ENCODE results near the gene GPC5. TPM values are rescaled to one million over a fixed set of nuclear protein-coding genes. Genes with fewer than 3 reads are reported as not detected.

GPC5 gene
- total RNA-seq, 2 donors from 2014 or later: 0.55 to 1.0 TPM

DNA sequence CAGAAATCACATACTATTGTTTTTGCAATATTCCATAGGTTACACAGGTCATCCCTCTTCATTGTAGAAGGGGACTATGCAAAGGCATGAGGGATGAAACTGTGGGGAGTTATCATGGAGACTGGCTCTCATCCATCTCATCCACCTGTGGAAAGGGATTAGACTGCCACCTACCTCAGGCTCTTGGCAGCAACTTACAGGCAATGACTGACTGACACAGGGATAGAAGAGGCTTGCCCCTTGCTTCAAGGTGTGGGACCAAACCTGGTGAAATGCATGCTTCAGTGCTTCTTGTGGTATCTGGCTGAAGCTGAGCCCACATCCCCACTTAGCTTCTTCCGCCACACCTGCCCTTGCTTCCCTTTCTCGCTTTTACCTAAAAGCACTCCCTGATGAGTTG is 341.3 kb downstream of the GPC5 start:
- H3K36me3 Mint-ChIP-seq: no peaks in the 10 kb centered on the region
- ATAC-seq (no peak), DNase-seq (ENCODE audit: low spot score) (no peak)
- no peaks in the 10 kb centered on the region for H3K27me3 Mint-ChIP-seq
- H3K4me3 Mint-ChIP-seq: no peak overlapping the region
- H3K9me3 Mint-ChIP-seq: peaks cover 3% of the 10 kb centered on the region
- H3K4me1 Mint-ChIP-seq (ENCODE audit: low read depth in 2 of 2): no peaks in the 10 kb centered on the region
- no peak overlapping the region for H3K27ac Mint-ChIP-seq

DNA sequence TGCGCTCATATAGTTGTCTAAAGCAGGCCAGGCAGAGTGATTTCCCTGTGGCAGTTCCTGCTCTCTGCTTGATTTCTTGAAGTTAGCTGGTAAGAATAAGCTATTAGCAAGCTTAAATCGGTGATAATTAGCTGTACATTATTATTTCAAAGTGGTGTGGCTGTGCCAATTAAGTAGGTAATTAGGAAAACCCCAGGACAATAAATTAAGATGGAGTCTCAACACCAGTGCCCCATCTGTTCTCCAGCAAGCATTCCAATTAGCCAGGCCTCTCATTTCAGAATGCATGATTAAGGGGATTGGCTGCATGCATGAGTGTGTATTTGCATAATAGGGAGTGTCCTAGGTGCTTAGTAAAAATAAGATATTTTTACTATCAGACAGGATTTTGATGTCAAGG is 342.3 kb downstream of the GPC5 start:
- Mint-ChIP-seq H3K9me3 (peaks cover 3% of the 10 kb centered on the region), H3K27ac (no peak overlapping the region), H3K36me3 (no peaks in the 10 kb centered on the region), H3K4me3 (no peak overlapping the region), H3K27me3 (no peaks in the 10 kb centered on the region), H3K4me1 (ENCODE audit: low read depth in 2 of 2) (no peaks in the 10 kb centered on the region)
- ATAC-seq (no peak), DNase-seq (ENCODE audit: low spot score) (no peak)

- H3K27ac Mint-ChIP-seq: no peak overlapping the region
- no peak for ATAC-seq
- H3K9me3 Mint-ChIP-seq: peaks cover 3% of the 10 kb centered on the region
- H3K36me3 Mint-ChIP-seq: no peaks in the 10 kb centered on the region
- no peaks in the 10 kb centered on the region for H3K27me3 Mint-ChIP-seq
- no peaks in the 10 kb centered on the region for H3K4me1 Mint-ChIP-seq (ENCODE audit: low read depth in 2 of 2)
- DNase-seq (ENCODE audit: low spot score): no peak
- H3K4me3 Mint-ChIP-seq: no peak overlapping the region
Measured at GRCh38 chr13:91741925-91742324, 343.5 kb downstream of the GPC5 start.

DNA sequence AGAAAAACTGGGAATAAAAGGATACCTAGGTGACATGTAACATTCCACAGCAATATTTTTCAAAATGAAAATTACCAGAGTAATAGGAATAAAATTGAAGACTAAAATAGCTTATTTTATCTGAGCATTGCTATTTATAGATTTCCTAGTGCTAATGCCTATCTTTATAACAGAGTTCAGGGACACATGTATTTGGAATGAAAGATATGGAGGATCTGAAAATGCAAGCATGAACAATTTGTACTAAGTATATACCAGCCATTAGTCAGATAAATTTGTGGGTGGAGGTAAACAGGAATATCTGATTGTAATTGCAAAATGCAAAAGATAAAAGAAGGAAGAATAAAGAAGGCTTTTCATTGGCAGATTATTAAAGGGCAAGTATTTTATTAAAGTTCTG is 345.9 kb downstream of the GPC5 start:
- no peak overlapping the region for H3K4me3 Mint-ChIP-seq
- no peaks in the 10 kb centered on the region for H3K36me3 Mint-ChIP-seq
- no peak for ATAC-seq
- no peaks in the 10 kb centered on the region for H3K4me1 Mint-ChIP-seq (ENCODE audit: low read depth in 2 of 2)
- peaks cover 8% of the 10 kb centered on the region for H3K9me3 Mint-ChIP-seq
- no peak overlapping the region for H3K27ac Mint-ChIP-seq
- DNase-seq (ENCODE audit: low spot score): no peak
- H3K27me3 Mint-ChIP-seq: no peaks in the 10 kb centered on the region

GRCh38 chr13:91745967-91746366 is 347.5 kb downstream of the GPC5 start:
- Mint-ChIP-seq H3K27me3 (no peaks in the 10 kb centered on the region), H3K4me1 (ENCODE audit: low read depth in 2 of 2) (no peaks in the 10 kb centered on the region), H3K9me3 (peaks cover 7% of the 10 kb centered on the region), H3K36me3 (no peaks in the 10 kb centered on the region), H3K4me3 (no peak overlapping the region), H3K27ac (no peak overlapping the region)
- DNase-seq (ENCODE audit: low spot score) (no peak), ATAC-seq (no peak)

- Mint-ChIP-seq H3K4me3 (no peak overlapping the region), H3K27me3 (no peaks in the 10 kb centered on the region), H3K9me3 (peaks cover 15% of the 10 kb centered on the region), H3K36me3 (no peaks in the 10 kb centered on the region), H3K27ac (no peak overlapping the region), H3K4me1 (ENCODE audit: low read depth in 2 of 2) (no peaks in the 10 kb centered on the region)
- ATAC-seq: no peak
- DNase-seq (ENCODE audit: low spot score): no peak
Measured at GRCh38 chr13:91747186-91747585, 348.8 kb downstream of the GPC5 start.

DNA sequence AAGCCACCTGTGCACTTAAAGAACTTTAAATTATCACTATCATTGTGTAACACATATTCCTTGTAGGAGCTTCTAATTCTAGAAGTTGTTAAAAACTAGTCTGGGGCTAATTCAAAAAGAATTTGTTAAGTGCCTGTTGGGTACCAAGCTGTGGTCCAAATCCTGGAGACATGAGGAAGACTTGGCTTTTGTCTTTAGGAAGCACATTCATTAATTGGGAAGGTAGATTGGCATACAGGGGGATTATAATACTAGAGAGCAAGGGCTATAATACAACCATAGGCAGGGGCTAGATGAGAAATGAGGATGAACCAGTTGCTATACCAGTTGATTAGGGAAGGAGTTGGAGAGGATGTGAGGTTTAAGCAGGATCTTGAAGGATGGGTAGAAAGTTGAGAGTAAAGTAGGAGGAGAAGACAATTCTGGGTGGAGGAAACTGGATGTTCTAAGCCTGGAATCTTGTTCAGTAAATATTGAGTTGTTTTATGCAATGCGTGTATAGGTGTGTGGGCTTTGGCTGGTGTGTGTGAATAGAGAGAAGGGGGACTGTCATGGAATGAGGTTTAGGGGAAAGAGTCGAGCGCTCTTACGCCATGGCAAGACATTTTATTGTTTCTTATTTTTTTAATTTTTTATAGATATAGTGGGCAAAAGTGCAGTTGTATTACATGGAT is 350.1 kb downstream of the GPC5 start:
- H3K27ac Mint-ChIP-seq: no peak overlapping the region
- ATAC-seq: no peak
- no peak overlapping the region for H3K4me3 Mint-ChIP-seq
- H3K27me3 Mint-ChIP-seq: no peaks in the 10 kb centered on the region
- no peaks in the 10 kb centered on the region for H3K4me1 Mint-ChIP-seq (ENCODE audit: low read depth in 2 of 2)
- H3K9me3 Mint-ChIP-seq: peaks cover 15% of the 10 kb centered on the region
- no peaks in the 10 kb centered on the region for H3K36me3 Mint-ChIP-seq
- DNase-seq (ENCODE audit: low spot score): no peak

- Mint-ChIP-seq H3K9me3 (peaks cover 14% of the 10 kb centered on the region), H3K4me1 (ENCODE audit: low read depth in 2 of 2) (no peaks in the 10 kb centered on the region), H3K36me3 (no peaks in the 10 kb centered on the region), H3K4me3 (no peak overlapping the region), H3K27me3 (no peaks in the 10 kb centered on the region), H3K27ac (no peak overlapping the region)
- DNase-seq (ENCODE audit: low spot score): no peak
- no peak for ATAC-seq
Measured at GRCh38 chr13:91758724-91759123, 360.3 kb downstream of the GPC5 start.

GRCh38 chr13:91762957-91763356 is 364.5 kb downstream of the GPC5 start:
- no peak overlapping the region for H3K27ac Mint-ChIP-seq
- no peak for DNase-seq (ENCODE audit: low spot score)

DNA sequence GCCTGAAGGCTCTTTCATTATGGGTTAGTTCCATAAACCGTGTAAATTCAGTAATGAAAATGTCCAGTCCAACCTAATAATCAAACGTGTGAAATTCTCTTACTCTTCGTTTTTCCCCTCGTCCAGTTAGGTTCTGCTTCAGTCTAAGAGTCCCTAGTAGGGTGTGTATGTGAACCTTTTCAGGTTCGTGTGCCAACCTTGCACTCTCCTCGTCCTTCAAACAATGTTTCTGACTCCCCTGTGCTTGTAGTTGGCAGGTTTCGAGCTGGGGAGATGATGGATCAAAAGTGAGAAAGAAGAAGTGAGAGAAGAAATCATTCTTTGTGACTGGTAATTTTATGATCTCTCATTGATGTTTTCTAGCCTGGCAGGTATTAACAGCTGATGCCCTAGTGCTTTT is 366.1 kb downstream of the GPC5 start:
- H3K27me3 Mint-ChIP-seq: no peaks in the 10 kb centered on the region
- no peak for DNase-seq (ENCODE audit: low spot score)
- no peak overlapping the region for H3K27ac Mint-ChIP-seq
- no peaks in the 10 kb centered on the region for H3K4me1 Mint-ChIP-seq (ENCODE audit: low read depth in 2 of 2)
- ATAC-seq: no peak
- H3K4me3 Mint-ChIP-seq: no peak overlapping the region
- H3K9me3 Mint-ChIP-seq: peaks cover 19% of the 10 kb centered on the region
- H3K36me3 Mint-ChIP-seq: no peaks in the 10 kb centered on the region

More at GRCh38 chr13:91762957-91763356, 364.5 kb downstream of the GPC5 start:
- no peaks in the 10 kb centered on the region for H3K36me3 Mint-ChIP-seq
- peaks cover 21% of the 10 kb centered on the region for H3K9me3 Mint-ChIP-seq
- H3K27me3 Mint-ChIP-seq: no peaks in the 10 kb centered on the region
- H3K4me3 Mint-ChIP-seq: no peak overlapping the region
- H3K4me1 Mint-ChIP-seq (ENCODE audit: low read depth in 2 of 2): no peaks in the 10 kb centered on the region
- no peak for ATAC-seq

DNA sequence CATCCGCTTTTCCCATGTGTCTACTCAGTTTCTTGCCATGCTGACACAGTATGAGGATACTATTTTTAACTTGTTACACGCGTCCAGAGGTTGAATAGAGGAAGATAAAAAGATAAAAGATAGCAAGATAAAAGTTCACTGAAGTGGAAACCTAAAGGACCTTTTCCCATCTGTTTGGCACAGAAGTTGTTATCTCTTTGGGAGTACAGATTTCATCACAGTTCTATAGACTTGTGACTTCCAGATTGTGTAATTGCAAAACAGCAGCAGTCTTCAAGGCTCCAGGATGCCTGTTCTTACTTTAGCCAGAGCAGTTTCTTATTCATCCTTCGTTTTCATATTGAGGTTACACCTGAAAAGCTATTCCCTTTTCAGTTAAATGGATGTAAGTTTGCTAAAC is 369.2 kb downstream of the GPC5 start:
- no peak overlapping the region for H3K4me3 Mint-ChIP-seq
- no peaks in the 10 kb centered on the region for H3K27me3 Mint-ChIP-seq
- no peaks in the 10 kb centered on the region for H3K36me3 Mint-ChIP-seq
- no peaks in the 10 kb centered on the region for H3K4me1 Mint-ChIP-seq (ENCODE audit: low read depth in 2 of 2)
- DNase-seq (ENCODE audit: low spot score) (no peak), ATAC-seq (no peak)
- H3K27ac Mint-ChIP-seq: no peak overlapping the region
- peaks cover 14% of the 10 kb centered on the region for H3K9me3 Mint-ChIP-seq

DNA sequence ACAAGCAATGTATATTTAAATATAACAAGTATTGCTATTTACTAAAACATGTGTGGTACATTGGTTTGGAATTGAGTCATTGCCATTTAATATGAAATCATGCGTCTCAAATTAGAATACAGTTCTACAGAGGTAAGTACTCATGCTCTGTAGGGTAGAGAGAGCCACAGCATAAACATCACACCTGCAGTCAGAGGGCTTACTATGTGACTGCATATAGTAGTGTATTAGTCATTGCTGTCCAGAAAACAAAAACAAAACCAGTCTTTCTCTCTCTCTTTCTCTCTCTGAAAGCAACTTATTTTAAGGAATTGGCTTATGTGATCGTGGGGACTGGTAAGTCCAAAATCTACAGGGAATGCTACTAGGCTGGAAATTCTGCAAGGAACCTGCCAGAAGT is 370.3 kb downstream of the GPC5 start:
- Mint-ChIP-seq H3K4me1 (ENCODE audit: low read depth in 2 of 2) (no peaks in the 10 kb centered on the region), H3K27ac (no peak overlapping the region), H3K36me3 (no peaks in the 10 kb centered on the region), H3K9me3 (peaks cover 14% of the 10 kb centered on the region), H3K4me3 (no peak overlapping the region), H3K27me3 (no peaks in the 10 kb centered on the region)
- ATAC-seq (no peak), DNase-seq (ENCODE audit: low spot score) (no peak)

DNA sequence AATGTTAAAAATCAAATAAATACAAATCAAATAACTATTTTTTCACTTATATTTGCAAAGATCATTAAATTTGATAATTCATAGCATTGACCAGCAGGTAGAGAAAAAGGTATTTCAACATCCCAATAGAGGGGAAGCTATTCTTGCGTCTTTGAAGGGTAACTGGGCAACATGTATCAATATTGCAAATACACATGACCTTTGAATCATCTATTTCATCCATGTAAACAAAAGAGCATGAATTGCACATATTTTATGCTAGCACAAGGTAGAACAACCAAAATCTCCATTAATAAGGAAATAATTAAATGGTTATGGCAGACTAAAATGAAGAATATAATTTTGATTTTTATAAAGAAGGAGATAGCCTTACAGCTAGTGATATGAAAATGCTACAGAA is 372.8 kb downstream of the GPC5 start:
- DNase-seq (ENCODE audit: low spot score) (no peak), ATAC-seq (no peak)
- Mint-ChIP-seq H3K27ac (no peak overlapping the region), H3K4me3 (no peak overlapping the region), H3K4me1 (ENCODE audit: low read depth in 2 of 2) (no peaks in the 10 kb centered on the region), H3K27me3 (no peaks in the 10 kb centered on the region), H3K9me3 (peaks cover 7% of the 10 kb centered on the region), H3K36me3 (no peaks in the 10 kb centered on the region)

DNA sequence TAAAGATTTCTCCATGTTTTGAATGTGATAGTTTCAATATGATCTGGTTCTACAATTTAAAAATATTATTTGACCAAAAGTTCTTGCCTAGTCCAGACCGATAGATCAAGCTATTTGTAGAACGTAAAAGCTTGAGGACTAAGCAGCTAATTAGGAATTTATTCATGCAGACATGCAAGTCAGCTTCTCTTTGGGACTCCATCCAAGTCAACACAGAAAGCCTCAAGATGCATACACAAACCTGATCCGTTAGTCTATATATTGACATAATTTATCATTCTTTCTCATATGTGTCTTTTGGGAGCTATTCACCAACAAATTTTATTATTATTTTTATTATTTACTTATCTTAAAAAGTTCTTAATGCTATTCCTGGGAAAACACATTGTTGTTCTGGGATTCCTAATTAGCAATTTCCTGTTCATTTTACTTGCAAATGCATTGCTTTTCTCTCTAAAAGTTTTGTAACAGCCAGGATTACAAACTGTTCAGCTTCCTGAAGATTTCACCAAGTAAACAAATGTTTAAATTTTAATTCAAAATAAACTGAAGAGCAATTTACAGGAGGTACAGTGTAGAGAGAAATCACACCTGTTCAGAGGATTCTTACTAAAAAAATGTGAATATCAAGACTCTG is 375.3 kb downstream of the GPC5 start:
- Mint-ChIP-seq H3K27ac (no peak overlapping the region), H3K27me3 (no peaks in the 10 kb centered on the region), H3K4me1 (ENCODE audit: low read depth in 2 of 2) (no peaks in the 10 kb centered on the region), H3K36me3 (no peaks in the 10 kb centered on the region), H3K4me3 (no peak overlapping the region), H3K9me3 (peaks cover 9% of the 10 kb centered on the region)
- DNase-seq (ENCODE audit: low spot score): no peak
- ATAC-seq: no peak

GRCh38 chr13:91774397-91774796 is 376.0 kb downstream of the GPC5 start:
- H3K4me3 Mint-ChIP-seq: no peak overlapping the region

More at GRCh38 chr13:91774397-91774796, 376.0 kb downstream of the GPC5 start:
- no peak for ATAC-seq
- no peaks in the 10 kb centered on the region for H3K4me1 Mint-ChIP-seq (ENCODE audit: low read depth in 2 of 2)
- no peaks in the 10 kb centered on the region for H3K27me3 Mint-ChIP-seq
- H3K9me3 Mint-ChIP-seq: peaks cover 9% of the 10 kb centered on the region
- H3K36me3 Mint-ChIP-seq: no peaks in the 10 kb centered on the region
- DNase-seq (ENCODE audit: low spot score): no peak
- H3K27ac Mint-ChIP-seq: no peak overlapping the region
